Right ventricle myocardium inferior (tissue), 1 donor: ENCODE measurements around the gene ZNF692. TPM values are rescaled to one million over a fixed set of nuclear protein-coding genes. Genes with fewer than 3 reads are reported as not detected.

Experiments used
- ATAC-seq: fragments of 200-7000 bp; cut with Tn5 transposase; one replicate; pipeline ENCODE4 v1.9.1; 2020; ENCODE audit warnings: mild to moderate bottlenecking, moderate library complexity
- DNase-seq: peaks from one replicate; pipeline ENCODE4 v3.0.0; 2021; ENCODE audit errors: missing footprints
- intact Hi-C: fragments of 100-400 bp; cut with DNase I; formaldehyde crosslinking; loops from one replicate; pipeline ENCODE4 v1.11.0; 2022
- microRNA-seq: library from miRNA; unstranded; fragments of <30 nt; microRNA quantifications from one replicate; pipeline ENCODE4 v1.2.0, GENCODE V29; 2020
- total RNA-seq: library from RNA; stranded (reverse); fragmentation: NEBNext Ultra II Directional; extraction: Animal tissue kit (Norgen Biotek cat#: 25700); gene quantifications from one replicate; pipeline ENCODE4 v1.2.1, GENCODE V29; 2021
- donor health status: DM: no; HTN: yes; CAD: no; lungs with severe emphysema.

The ZNF692 gene
- total RNA-seq, 1 donor from 2014 or later: 20.8 TPM

- DNase-seq: no peak
- ATAC-seq: no peak
- intact Hi-C loops: no loop called here
These were observed 58.4 kb downstream of the ZNF692 start for GRCh38 chr1:248800459-248800858.

Small RNA genes within 50 kb of the gene (microRNA-seq; reads per million reads assigned to microRNA genes)
- 4.3 reads per million, percentile 8 among the genes with 10 or more reads in this experiment for gene MIR3124

Other genes with a start within 250 kb of the ZNF692 start
- gene OR2T11, start 224.0 kb downstream of the ZNF692 start, total RNA-seq: not detected
- not detected for gene OR2T35, start 213.8 kb downstream of the ZNF692 start, total RNA-seq
- not detected for gene OR2T27, start 203.6 kb downstream of the ZNF692 start, total RNA-seq
- gene OR14I1, start 156.3 kb downstream of the ZNF692 start, total RNA-seq: not detected
- not detected for gene LYPD8, start 103.3 kb downstream of the ZNF692 start, total RNA-seq
- gene SH3BP5L, start 33.2 kb downstream of the ZNF692 start, total RNA-seq: 22.2 TPM
- gene ZNF672, start 20.9 kb downstream of the ZNF692 start, total RNA-seq: 40.3 TPM
- 2.9 TPM for gene PGBD2, start 47.1 kb upstream of the ZNF692 start, total RNA-seq